GM19023 (cell line): Measurements from ENCODE around the gene PANX2.

Experiments
- ATAC-seq: cut with Tn5 transposase; IDR thresholded peaks from one replicate; pipeline ENCODE4 v1.9.1; 2021; ENCODE audit warnings: mild to moderate bottlenecking, moderate library complexity; ENCODE audit not compliant: unreplicated experiment

The PANX2 gene

GRCh38 chr22:50183141-50183971 is 12.8 kb downstream of the PANX2 start:
- no peak for ATAC-seq

GRCh38 chr22:50184004-50184901 is 13.7 kb downstream of the PANX2 start:
- ATAC-seq = no peak

GRCh38 chr22:50184902-50185374 is 14.4 kb downstream of the PANX2 start:
- ATAC-seq = no peak

- ATAC-seq = peak; percentile 40
These were observed 15.0 kb downstream of the PANX2 start, which contains the start of gene TRABD for GRCh38 chr22:50185375-50186087. TRABD (plus strand) TSS chr22:50185913; CDS start chr22:50193061, 7,148 bp downstream.

GRCh38 chr22:50186181-50186714 is 15.7 kb downstream of the PANX2 start:
- no peak for ATAC-seq

GRCh38 chr22:50186761-50187523 is 16.4 kb downstream of the PANX2 start:
- no peak for ATAC-seq

GRCh38 chr22:50188356-50188755 is 17.8 kb downstream of the PANX2 start:
- no peak for ATAC-seq

- ATAC-seq = no peak
These were observed 18.8 kb downstream of the PANX2 start for GRCh38 chr22:50189184-50189848.

GRCh38 chr22:50189849-50190181 is 19.3 kb downstream of the PANX2 start:
- ATAC-seq = no peak

- peak; percentile 36 for ATAC-seq
These were observed 19.8 kb downstream of the PANX2 start for GRCh38 chr22:50190182-50190940.

- no peak for ATAC-seq
These were observed 20.6 kb downstream of the PANX2 start for GRCh38 chr22:50190941-50191741.

GRCh38 chr22:50192436-50193204 is 22.1 kb downstream of the PANX2 start:
- ATAC-seq = no peak

GRCh38 chr22:50193621-50194020 is 23.1 kb downstream of the PANX2 start:
- ATAC-seq = no peak

- ATAC-seq = no peak
These were observed 23.7 kb downstream of the PANX2 start for GRCh38 chr22:50194037-50194805.

GRCh38 chr22:50196256-50196655 is 25.7 kb downstream of the PANX2 start:
- no peak for ATAC-seq

GRCh38 chr22:50197000-50197800 is 26.7 kb downstream of the PANX2 start:
- ATAC-seq = no peak
